ENCODE measurements around the gene CFAP92.
A peak's percentile ranks its signal among the peaks of the same experiment; 100 is the strongest.

DNA sequence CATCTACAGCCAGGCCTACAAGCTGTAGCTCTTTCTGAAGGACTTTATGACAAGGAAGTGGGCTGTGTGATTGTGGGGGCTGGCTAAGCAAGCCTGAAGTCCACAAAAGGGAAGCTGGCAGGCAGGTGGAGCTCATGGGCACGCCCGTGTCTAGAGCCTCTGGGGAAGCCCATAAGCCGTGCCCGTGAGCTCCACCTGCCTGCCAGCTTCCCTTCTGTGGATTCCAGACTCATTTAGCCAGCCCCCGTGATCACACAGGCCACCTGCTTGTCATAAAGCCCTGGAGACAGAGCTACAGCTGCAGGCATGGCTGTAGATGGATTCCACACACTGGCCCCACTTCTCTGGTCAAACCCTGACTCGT is 22.5 kb upstream of the CFAP92 start:
- no peak for TF ChIP-seq EZH2 (IDR thresholded peaks at IDR 0.05; ENCODE audit: borderline replicate concordance, low read length)
- TF ChIP-seq, protein P1, sequence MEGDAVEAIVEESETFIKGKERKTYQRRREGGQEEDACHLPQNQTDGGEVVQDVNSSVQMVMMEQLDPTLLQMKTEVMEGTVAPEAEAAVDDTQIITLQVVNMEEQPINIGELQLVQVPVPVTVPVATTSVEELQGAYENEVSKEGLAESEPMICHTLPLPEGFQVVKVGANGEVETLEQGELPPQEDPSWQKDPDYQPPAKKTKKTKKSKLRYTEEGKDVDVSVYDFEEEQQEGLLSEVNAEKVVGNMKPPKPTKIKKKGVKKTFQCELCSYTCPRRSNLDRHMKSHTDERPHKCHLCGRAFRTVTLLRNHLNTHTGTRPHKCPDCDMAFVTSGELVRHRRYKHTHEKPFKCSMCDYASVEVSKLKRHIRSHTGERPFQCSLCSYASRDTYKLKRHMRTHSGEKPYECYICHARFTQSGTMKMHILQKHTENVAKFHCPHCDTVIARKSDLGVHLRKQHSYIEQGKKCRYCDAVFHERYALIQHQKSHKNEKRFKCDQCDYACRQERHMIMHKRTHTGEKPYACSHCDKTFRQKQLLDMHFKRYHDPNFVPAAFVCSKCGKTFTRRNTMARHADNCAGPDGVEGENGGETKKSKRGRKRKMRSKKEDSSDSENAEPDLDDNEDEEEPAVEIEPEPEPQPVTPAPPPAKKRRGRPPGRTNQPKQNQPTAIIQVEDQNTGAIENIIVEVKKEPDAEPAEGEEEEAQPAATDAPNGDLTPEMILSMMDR (conservative IDR thresholded peaks at IDR 0.05 in 1 of 2, IDR thresholded peaks at IDR 0.05 in 1 of 2; ENCODE audit: extremely low read depth in 1 of 2, insufficient read depth in 1 of 2, low read depth in 1 of 2, low read length in 2 of 2) = peak in 1 of 2 donors; percentile 45

All from mammary epithelial cell (primary cell).